Esophagus muscularis mucosa (tissue), 4 donors: Measurements from ENCODE around the gene ITGB5.

Source experiments
- EP300 ChIP-seq: sonication (generic); formaldehyde crosslinking; IDR thresholded peaks from one replicate; pipeline ENCODE4 v1.6.1; 2017; ENCODE audit warnings: antibody characterized with exemption
- POLR2A ChIP-seq: fragments of 450-650 bp; IDR thresholded peaks from one replicate; pipeline ENCODE4 v1.6.1; 2017; ENCODE audit warnings: antibody characterized with exemption, moderate library complexity, mild to moderate bottlenecking, low read depth
- POLR2AphosphoS5 ChIP-seq, 2 donors: sonication (generic); formaldehyde crosslinking; IDR thresholded peaks; one replicate each; pipeline ENCODE4 v1.6.1; 2017; ENCODE audit warnings: antibody characterized with exemption in 2 of 2
- TF ChIP-seq, protein P1 (sequence below), 3 experiments: fragments of 200-600 bp in 2 of 3; fragments of 450-650 bp in 1 of 3; sonication (generic) in 2 of 3; IDR thresholded peaks; one replicate each; pipeline ENCODE4 v1.5.1; 2017 to 2019; ENCODE audit warnings: antibody characterized with exemption in 3 of 3, mild to moderate bottlenecking in 2 of 3, moderate library complexity in 1 of 3

DNA sequence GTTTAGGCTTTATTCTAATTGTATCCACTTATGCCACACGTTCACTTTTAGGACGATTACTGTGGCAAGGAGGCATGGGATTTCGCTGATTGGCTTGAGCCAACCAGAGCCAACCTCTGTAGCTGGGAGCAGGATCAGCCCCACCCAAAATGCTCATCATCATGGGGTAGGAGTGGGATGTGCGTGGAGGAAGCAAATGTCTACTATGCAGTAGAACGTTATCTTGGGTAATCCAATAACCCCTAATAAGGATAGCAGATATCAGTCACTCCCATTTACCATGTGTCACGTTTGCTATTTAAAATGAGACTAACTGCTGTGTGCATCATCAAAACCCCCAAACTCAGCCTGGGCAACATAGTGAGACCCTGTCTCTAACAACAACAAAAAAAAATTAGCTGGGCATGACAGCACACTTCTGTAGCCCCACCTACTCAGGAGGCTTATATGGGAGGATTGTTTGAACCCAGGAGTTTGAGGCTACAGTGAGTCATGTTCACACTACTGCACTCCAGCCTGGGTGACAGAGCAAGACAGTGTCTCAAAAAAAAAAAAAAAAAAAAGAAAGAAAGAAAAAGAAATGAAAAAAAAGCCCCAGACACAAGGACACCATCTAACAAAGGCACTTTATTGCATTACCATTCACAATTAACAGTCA lies 17.8 kb upstream of the ITGB5 start:
- TF ChIP-seq POLR2A (no peak), POLR2AphosphoS5 (IDR thresholded peaks at IDR 0.05) (no peak), EP300 (no peak)
- TF ChIP-seq, protein P1, sequence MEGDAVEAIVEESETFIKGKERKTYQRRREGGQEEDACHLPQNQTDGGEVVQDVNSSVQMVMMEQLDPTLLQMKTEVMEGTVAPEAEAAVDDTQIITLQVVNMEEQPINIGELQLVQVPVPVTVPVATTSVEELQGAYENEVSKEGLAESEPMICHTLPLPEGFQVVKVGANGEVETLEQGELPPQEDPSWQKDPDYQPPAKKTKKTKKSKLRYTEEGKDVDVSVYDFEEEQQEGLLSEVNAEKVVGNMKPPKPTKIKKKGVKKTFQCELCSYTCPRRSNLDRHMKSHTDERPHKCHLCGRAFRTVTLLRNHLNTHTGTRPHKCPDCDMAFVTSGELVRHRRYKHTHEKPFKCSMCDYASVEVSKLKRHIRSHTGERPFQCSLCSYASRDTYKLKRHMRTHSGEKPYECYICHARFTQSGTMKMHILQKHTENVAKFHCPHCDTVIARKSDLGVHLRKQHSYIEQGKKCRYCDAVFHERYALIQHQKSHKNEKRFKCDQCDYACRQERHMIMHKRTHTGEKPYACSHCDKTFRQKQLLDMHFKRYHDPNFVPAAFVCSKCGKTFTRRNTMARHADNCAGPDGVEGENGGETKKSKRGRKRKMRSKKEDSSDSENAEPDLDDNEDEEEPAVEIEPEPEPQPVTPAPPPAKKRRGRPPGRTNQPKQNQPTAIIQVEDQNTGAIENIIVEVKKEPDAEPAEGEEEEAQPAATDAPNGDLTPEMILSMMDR (IDR thresholded peaks at IDR 0.05): no peak
